ENCODE measurements around the gene TMPRSS13.

DNA sequence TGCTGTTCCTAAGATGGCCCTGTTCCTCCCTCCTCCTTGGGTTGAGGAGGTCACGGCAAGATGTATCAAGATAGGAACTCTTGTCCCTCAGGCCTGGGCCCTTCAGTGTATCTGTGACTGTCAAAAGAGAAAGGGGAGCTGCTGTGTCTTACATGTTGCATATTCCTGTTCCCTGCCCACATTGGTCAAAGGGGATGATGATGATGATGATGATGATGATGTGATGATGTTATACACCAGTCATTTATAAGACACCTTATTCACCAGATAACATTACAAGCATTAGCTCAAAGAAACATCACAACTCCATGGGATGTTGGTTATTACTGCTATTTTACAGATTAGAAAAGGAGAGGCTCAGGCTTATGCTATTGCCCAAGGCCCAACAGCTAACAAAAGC is 66.4 kb downstream of the TMPRSS13 start:
- TF ChIP-seq EZH2 (IDR thresholded peaks at IDR 0.05) (no peak), POLR2AphosphoS5 (IDR thresholded peaks at IDR 0.05; ENCODE audit: borderline replicate concordance, low read depth, low read length) (no peak)
